Esophagus squamous epithelium (tissue), 5 donors: ENCODE data around the gene PAX9. TPM values are rescaled to one million over a fixed set of nuclear protein-coding genes. Genes with fewer than 3 reads are reported as not detected.

Experiments used
- DNase-seq: peaks from one replicate; lab custom pipeline; 2025; lab: John Stamatoyannopoulos, UW
- H3K27ac ChIP-seq, 4 donors: fragments of 200-600 bp; sonication (generic); one replicate each; pipeline ENCODE4 v1.5.1; 2016 to 2019; ENCODE audit warnings: mild to moderate bottlenecking in 1 of 4
- H3K27me3 ChIP-seq, 4 donors: fragments of 200-600 bp; sonication (generic); 1 replicate in 3 of 4; 2 replicates in 1 of 4; pipeline versions ENCODE4 v1.5.1 to v1.6.0; 2017 to 2021; ENCODE audit warnings: antibody characterized with exemption in 1 of 4
- H3K36me3 ChIP-seq, 3 donors: fragments of 200-600 bp; sonication (generic); one replicate each; pipeline ENCODE4 v1.5.1; 2016 to 2019
- H3K4me1 ChIP-seq, 3 donors: fragments of 200-600 bp; sonication (generic); one replicate each; pipeline ENCODE4 v1.5.1; 2017 to 2019
- H3K4me3 ChIP-seq, 4 donors: fragments of 200-600 bp; sonication (generic); 1 replicate in 3 of 4; 2 replicates in 1 of 4; pipeline ENCODE4 v1.5.1; 2016 to 2019; ENCODE audit warnings: mild to moderate bottlenecking in 2 of 4, moderate library complexity in 1 of 4
- H3K9me3 ChIP-seq, 3 donors: fragments of 200-600 bp; sonication (generic); one replicate each; pipeline ENCODE4 v1.5.1; 2016 to 2019
- POLR2A ChIP-seq, 4 donors: fragments of 450-650 bp; IDR thresholded peaks; one replicate each; pipeline ENCODE4 v1.6.1; 2017; ENCODE audit warnings: antibody characterized with exemption in 4 of 4, mild to moderate bottlenecking in 4 of 4, moderate library complexity in 3 of 4
- WGBS, 2 donors: methylation state at CpG; one replicate each; pipeline ENCODE4 v1.1.5; 2018; 5-methylcytosine and 5-hydroxymethylcytosine counted together
- intact Hi-C: fragments of 100-400 bp; cut with DNase I; formaldehyde crosslinking; loops from one replicate; pipeline ENCODE4 v1.15.0; 2022
- total RNA-seq, 4 donors: library from RNA; depleted of rRNA; stranded (reverse); fragments of >200 nt; gene quantifications; one replicate each; pipeline ENCODE4 v1.1.0, GENCODE V29; 2016
- TF ChIP-seq, protein P1 (sequence below), 6 experiments: fragments of 450-650 bp in 4 of 6; fragments of 200-600 bp in 2 of 6; sonication (generic) in 2 of 6; IDR thresholded peaks; one replicate each; pipeline ENCODE4 v1.5.1; 2016 to 2019; ENCODE audit warnings: antibody characterized with exemption in 6 of 6, mild to moderate bottlenecking in 4 of 6, moderate library complexity in 4 of 6
- donor health status: DM: yes; HTN: yes; CAD: no.

Gene PAX9
- total RNA-seq, 4 donors from 2014 or later = 70.1 to 152 (median 100) TPM

DNA sequence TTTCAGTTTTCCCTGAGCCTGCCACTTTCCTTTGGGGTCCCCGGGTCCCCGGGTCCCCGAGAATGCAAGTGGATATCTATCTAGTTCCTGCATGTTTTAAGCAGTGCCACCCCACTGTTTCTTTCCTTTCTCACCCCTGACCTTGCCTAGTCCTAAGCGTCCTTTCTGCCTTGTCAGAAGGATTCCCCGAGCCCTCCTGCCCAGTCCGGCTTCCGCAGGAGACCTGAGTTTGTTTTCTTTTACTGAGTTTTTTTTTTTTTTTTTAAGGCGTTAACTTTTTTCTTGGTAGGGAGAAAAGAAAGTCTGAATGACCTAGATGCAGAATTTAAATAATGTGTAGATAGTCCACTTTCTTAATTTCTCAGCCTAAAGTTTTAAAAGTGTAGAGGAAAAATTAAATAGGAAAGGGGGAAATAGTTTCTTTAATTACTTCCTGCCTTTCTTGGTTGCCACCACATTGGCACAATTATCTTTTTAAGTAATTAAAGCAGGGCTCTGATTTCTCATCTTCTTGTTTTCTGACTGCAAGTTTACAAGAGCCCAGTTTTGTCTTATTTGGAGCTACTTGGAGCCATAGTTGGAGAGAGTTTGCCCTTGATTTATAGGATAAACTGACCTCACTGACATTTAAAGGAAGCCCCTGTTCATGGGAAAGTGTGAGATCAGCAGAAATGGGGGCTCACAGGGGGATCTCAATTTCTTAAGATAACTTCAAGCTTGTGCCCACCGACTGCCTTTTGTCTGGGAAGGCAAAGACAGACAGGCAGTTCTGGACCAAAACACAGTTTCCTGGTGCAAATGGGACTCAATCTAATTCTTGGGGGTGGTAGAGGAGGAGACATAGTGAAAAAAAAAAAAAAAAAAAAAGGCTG is 2.9 kb downstream of the PAX9 start:
- Histone ChIP-seq H3K9me3 (no peaks in the 10 kb centered on the region), H3K36me3 (peaks cover 0 to 39% (median 5%) of the 10 kb centered on the region in 3 donors), H3K4me1 (peaks cover 0 to 63% (median 28%) of the 10 kb centered on the region in 3 donors), H3K4me3 (peak overlapping the region; percentile 70 to 75 (median 71)), H3K27me3 (peaks cover 0 to 98% (median 35%) of the 10 kb centered on the region in 4 donors), H3K27ac (peak overlapping the region; percentile 82 to 96 (median 94))
- no peak for DNase-seq
- intact Hi-C loops = loop anchor here (10.0 kb wide), 1 partner anchor 280 kb away; no protein-coding TSS in a partner anchor
- WGBS, 2 donors = 3% methylated on average over 9 of the region's 9 CpGs
- TF ChIP-seq POLR2A (IDR thresholded peaks at IDR 0.05) = no peak
- TF ChIP-seq, protein P1, sequence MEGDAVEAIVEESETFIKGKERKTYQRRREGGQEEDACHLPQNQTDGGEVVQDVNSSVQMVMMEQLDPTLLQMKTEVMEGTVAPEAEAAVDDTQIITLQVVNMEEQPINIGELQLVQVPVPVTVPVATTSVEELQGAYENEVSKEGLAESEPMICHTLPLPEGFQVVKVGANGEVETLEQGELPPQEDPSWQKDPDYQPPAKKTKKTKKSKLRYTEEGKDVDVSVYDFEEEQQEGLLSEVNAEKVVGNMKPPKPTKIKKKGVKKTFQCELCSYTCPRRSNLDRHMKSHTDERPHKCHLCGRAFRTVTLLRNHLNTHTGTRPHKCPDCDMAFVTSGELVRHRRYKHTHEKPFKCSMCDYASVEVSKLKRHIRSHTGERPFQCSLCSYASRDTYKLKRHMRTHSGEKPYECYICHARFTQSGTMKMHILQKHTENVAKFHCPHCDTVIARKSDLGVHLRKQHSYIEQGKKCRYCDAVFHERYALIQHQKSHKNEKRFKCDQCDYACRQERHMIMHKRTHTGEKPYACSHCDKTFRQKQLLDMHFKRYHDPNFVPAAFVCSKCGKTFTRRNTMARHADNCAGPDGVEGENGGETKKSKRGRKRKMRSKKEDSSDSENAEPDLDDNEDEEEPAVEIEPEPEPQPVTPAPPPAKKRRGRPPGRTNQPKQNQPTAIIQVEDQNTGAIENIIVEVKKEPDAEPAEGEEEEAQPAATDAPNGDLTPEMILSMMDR (IDR thresholded peaks at IDR 0.05) = no peak

DNA sequence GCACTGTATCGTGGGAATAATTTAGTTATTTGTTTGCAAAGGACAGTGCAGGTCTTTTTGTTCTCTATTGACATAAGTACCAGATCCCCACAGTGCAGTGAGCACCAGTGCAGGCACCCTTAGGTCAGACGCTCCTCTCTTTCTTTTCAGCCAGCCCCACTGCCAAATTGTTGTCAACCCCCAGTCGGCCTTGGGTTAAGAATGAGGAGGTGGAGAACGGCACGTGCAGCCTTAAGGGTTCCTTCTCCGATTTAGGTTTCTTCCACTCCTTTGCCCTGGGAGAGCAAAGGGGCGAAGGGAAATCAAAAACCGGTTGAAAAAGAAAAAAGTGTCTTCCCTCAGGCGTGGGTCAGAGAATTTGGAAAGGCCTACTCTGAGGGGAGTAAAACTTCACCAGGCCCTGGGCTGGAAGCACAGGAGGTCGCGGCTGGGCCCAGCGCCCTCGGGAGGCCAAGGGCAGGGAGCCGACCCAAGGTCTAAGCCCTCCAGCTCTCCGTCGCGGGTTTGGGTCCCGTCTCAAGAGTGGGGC is 4.3 kb downstream of the PAX9 start:
- WGBS, 2 donors = 9 to 20% methylated on average over 8 to 15 of the region's 18 CpGs
- Histone ChIP-seq H3K4me1 (peaks cover 0 to 64% (median 28%) of the 10 kb centered on the region in 3 donors), H3K9me3 (no peaks in the 10 kb centered on the region), H3K27ac (peak overlapping the region; percentile 85 to 96 (median 94)), H3K36me3 (peaks cover 0 to 39% (median 5%) of the 10 kb centered on the region in 3 donors), H3K27me3 (peaks cover 0 to 98% (median 34%) of the 10 kb centered on the region in 4 donors), H3K4me3 (peak overlapping the region; percentile 70 to 75 (median 71))
- TF ChIP-seq, protein P1 (IDR thresholded peaks at IDR 0.05) = no peak
- no peak for TF ChIP-seq POLR2A (IDR thresholded peaks at IDR 0.05)
- intact Hi-C loops = loop anchor here (10.0 kb wide), 1 partner anchor 279 kb away; no protein-coding TSS in a partner anchor
- no peak for DNase-seq

DNA sequence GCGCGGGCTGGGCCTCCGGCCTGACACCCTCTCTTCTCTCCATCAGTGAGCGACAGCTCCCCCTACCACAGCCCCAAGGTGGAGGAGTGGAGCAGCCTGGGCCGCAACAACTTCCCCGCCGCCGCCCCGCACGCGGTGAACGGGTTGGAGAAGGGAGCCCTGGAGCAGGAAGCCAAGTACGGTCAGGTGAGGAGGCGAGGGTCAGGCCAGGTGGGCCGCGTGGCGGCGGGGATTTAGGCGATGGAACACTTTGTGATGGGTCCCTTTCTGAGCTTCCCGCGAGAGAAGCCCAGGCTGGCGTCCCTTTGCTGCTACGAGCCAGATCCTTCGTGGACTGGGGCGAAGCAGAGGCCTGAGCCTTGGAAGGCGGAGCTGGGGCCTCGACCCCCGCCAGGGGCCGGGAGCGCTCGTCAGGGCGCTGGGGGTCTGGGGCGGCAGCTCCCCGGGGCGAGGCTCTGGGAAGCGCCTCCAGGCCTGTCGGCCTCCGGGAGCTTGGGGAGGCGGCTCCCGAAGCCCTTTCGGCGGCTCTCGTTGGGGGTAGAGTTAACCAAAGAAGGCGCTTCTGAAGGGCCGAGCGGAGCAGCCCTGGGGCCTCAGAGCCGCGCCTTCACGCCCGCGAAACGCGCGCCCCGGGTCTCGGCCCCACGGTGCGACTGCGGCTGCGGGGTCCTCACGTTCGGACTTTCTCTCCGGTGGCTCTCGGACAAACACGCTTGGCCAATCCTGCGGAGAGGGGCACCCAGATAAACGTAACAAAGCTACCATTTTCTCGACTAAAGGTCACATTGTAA is 5.0 kb downstream of the PAX9 start:
- H3K9me3 ChIP-seq = no peaks in the 10 kb centered on the region
- WGBS, 2 donors = 8 to 18% methylated on average over 2 to 22 of the region's 68 CpGs
- peaks cover 0 to 64% (median 28%) of the 10 kb centered on the region in 3 donors for H3K4me1 ChIP-seq
- peaks cover 0 to 39% (median 5%) of the 10 kb centered on the region in 3 donors for H3K36me3 ChIP-seq
- TF ChIP-seq, protein P1 (IDR thresholded peaks at IDR 0.05) = peak in 1 of 6 experiments; percentile 8
- no peak for TF ChIP-seq POLR2A (IDR thresholded peaks at IDR 0.05)
- intact Hi-C loops = loop anchor here (10.0 kb wide), 1 partner anchor 278 kb away; no protein-coding TSS in a partner anchor
- no peak for DNase-seq
- H3K4me3 ChIP-seq = peak overlapping the region; percentile 70 to 75 (median 71)
- peaks cover 0 to 97% (median 32%) of the 10 kb centered on the region in 4 donors for H3K27me3 ChIP-seq
- peak overlapping the region; percentile 85 to 96 (median 94) for H3K27ac ChIP-seq

DNA sequence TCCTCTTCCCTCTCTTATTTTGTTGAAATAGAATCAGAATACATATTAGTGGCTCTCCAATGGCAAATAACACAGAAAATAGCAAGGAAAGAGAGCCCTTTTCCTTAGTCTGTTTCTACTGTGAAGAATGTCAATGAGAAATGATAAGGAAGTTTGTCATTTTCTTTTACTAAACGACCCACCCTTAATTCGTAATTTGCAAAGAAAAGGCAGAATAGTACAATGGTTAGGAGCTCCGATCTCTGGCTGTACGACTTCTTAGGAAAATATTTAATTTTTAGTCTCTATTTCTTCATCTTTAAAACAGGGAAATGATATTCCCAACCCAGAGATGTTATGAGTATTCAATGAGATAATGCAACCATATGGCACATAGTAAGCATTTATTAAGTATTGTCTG is 6.0 kb downstream of the PAX9 start:
- H3K4me1 ChIP-seq = peaks cover 0 to 64% (median 22%) of the 10 kb centered on the region in 3 donors
- no peak for TF ChIP-seq POLR2A (IDR thresholded peaks at IDR 0.05)
- TF ChIP-seq, protein P1 (IDR thresholded peaks at IDR 0.05) = no peak
- H3K4me3 ChIP-seq = peak overlapping the region; percentile 70 to 75 (median 71)
- H3K27ac ChIP-seq = peak overlapping the region; percentile 12 to 96 (median 94)
- no peak for DNase-seq
- peaks cover 0 to 96% (median 27%) of the 10 kb centered on the region in 4 donors for H3K27me3 ChIP-seq
- WGBS, 2 donors = 8 to 12% methylated on average over 4 of the region's 4 CpGs
- H3K36me3 ChIP-seq = peaks cover 0 to 39% (median 5%) of the 10 kb centered on the region in 3 donors
- intact Hi-C loops = loop anchor here (10.0 kb wide), 1 partner anchor 277 kb away; no protein-coding TSS in a partner anchor
- H3K9me3 ChIP-seq = no peaks in the 10 kb centered on the region
